Activated B cell treated with CpG ODN at 0.5 μM for 24 hours (primary cell): ENCODE results near the gene MIEF1. TPM values are rescaled to one million over a fixed set of nuclear protein-coding genes. Genes with fewer than 3 reads are reported as not detected.
A peak's percentile ranks its signal among the peaks of the same experiment; 100 is the strongest.

Experiments used
- ATAC-seq: fragments of 200-7000 bp; cut with Tn5 transposase; one replicate; pipeline ENCODE4 v1.10.0; 2021; ENCODE audit warnings: low read depth, mild to moderate bottlenecking, moderate library complexity
- CTCF ChIA-PET: fragments of 350-600 bp; sonication (Branson Sonifier 250); formaldehyde crosslinking; loops from one replicate; lab custom pipeline; 2021; ENCODE audit warnings: antibody characterized with exemption; lab: Charles Lee
- POLR2A ChIA-PET: fragments of 350-600 bp; sonication (Branson Sonifier 250); formaldehyde crosslinking; loops from one replicate; lab custom pipeline; 2021; ENCODE audit warnings: antibody characterized with exemption; lab: Charles Lee
- DNase-seq: peaks from one replicate; pipeline ENCODE4 v3.0.0; 2022
- H3K27ac Mint-ChIP-seq: one replicate; pipeline ENCODE4 v1.8.0; 2020; ENCODE audit warnings: mixed read lengths
- H3K27me3 Mint-ChIP-seq: one replicate; pipeline ENCODE4 v1.8.0; 2021; ENCODE audit warnings: mixed read lengths
- H3K36me3 Mint-ChIP-seq: one replicate; pipeline ENCODE4 v1.8.0; 2021; ENCODE audit warnings: low read depth, mixed read lengths
- H3K4me1 Mint-ChIP-seq: one replicate; pipeline ENCODE4 v1.8.0; 2021; ENCODE audit warnings: mixed read lengths
- H3K4me3 Mint-ChIP-seq: one replicate; pipeline ENCODE4 v1.8.0; 2020; ENCODE audit warnings: mild to moderate bottlenecking, mixed read lengths
- H3K9me3 Mint-ChIP-seq: one replicate; pipeline ENCODE4 v1.8.0; 2020; ENCODE audit warnings: mixed read lengths
- intact Hi-C: fragments of 100-400 bp; cut with micrococcal nuclease; formaldehyde crosslinking; loops from one replicate; pipeline ENCODE4 v1.15.1; 2024
- total RNA-seq: library from RNA; stranded (reverse); gene quantifications from 2 replicates; pipeline ENCODE4 v1.2.3, GENCODE V29; 2022
- TF ChIP-seq, protein P1 (sequence below): fragments of 200-600 bp; IDR thresholded peaks from one replicate; pipeline ENCODE4 v1.8.0; 2022; ENCODE audit warnings: antibody characterized with exemption, mild to moderate bottlenecking

MIEF1 gene
- total RNA-seq, 1 donor from 2014 or later = 41.3 TPM

DNA sequence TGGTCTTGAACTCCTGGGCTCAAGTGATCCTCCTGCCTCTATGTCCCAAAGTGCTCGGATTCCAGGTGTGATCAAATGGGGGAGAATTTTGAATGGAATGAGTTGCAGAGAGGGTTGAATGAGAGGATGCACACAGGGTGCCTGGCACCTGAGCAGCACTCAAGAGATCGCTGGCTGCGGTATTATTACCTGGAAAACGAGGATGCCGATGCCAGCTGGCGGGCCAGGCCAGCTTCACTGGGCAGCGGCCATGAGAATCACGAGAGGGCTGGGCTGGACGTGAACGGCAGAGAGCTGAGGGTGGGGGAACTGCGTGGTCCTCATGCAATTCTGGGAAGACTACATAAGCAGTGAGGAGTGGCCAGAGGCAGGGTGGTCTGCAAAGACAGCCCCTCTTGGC, 42.4 kb upstream of the MIEF1 start:
- H3K4me3 Mint-ChIP-seq = no peak overlapping the region
- H3K27me3 Mint-ChIP-seq = peaks cover 3% of the 10 kb centered on the region
- H3K36me3 Mint-ChIP-seq = peaks cover 13% of the 10 kb centered on the region
- peaks cover 71% of the 10 kb centered on the region for H3K4me1 Mint-ChIP-seq
- POLR2A ChIA-PET = interaction anchor here (0.6 to 3.5 kb wide), 3 partner anchors 8 to 12 kb away, joined by 7 to 44 read pairs (median 15); no protein-coding TSS in a partner anchor
- TF ChIP-seq, protein P1, sequence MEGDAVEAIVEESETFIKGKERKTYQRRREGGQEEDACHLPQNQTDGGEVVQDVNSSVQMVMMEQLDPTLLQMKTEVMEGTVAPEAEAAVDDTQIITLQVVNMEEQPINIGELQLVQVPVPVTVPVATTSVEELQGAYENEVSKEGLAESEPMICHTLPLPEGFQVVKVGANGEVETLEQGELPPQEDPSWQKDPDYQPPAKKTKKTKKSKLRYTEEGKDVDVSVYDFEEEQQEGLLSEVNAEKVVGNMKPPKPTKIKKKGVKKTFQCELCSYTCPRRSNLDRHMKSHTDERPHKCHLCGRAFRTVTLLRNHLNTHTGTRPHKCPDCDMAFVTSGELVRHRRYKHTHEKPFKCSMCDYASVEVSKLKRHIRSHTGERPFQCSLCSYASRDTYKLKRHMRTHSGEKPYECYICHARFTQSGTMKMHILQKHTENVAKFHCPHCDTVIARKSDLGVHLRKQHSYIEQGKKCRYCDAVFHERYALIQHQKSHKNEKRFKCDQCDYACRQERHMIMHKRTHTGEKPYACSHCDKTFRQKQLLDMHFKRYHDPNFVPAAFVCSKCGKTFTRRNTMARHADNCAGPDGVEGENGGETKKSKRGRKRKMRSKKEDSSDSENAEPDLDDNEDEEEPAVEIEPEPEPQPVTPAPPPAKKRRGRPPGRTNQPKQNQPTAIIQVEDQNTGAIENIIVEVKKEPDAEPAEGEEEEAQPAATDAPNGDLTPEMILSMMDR = no peak
- H3K27ac Mint-ChIP-seq = peak overlapping the region; percentile 35
- no peak for DNase-seq
- no peaks in the 10 kb centered on the region for H3K9me3 Mint-ChIP-seq
- intact Hi-C loops = no loop called here
- CTCF ChIA-PET = interaction anchor here (1.5 kb wide), 1 partner anchor 34 kb away, joined by 3 read pairs; no protein-coding TSS in a partner anchor
- ATAC-seq = no peak

DNA sequence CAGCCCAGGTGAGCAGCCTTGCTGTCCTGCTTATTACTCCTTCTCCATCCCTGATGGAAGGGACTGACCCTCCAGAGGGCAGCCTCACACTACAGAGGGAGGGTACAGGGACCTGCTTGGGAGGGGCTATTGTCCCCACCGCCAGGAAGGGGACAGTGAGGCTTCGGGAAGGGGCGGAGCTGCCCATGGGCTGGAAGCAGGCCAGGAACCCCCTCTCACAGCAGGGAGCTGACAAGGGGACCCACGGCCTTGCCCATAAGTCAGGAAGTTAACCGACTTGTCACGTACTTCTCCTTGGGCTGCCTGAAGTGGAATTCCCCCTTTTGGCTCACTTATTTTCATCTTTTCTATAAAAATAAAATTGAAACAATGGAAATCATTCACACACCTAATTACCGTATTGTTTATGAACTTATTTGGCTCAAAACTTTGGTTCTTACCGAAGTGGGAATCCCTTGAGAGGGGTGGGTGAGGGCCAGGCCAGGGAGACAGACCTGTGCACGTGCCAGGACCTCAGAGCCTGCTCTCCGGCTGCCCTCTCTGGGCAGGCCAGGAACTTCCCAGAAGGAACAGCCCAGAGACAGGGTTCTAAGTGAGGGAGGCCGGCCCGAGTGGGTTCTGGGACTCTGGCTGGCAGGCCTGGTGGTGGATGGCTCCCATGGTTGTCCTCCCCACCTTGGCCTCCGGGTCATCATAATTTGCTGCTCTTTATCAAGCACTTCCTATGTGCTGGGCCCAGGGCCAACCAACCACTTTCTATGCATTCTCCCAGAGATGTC, 39.5 kb upstream of the MIEF1 start:
- Mint-ChIP-seq H3K9me3 (no peaks in the 10 kb centered on the region), H3K36me3 (peaks cover 5% of the 10 kb centered on the region), H3K27ac (peak overlapping the region; percentile 70), H3K4me1 (peaks cover 86% of the 10 kb centered on the region), H3K4me3 (peak overlapping the region; percentile 32), H3K27me3 (peaks cover 3% of the 10 kb centered on the region)
- intact Hi-C loops = loop anchor here (1.0 kb wide), 1 partner anchor 9 kb away; no protein-coding TSS in a partner anchor
- POLR2A ChIA-PET = interaction anchor here (1.0 to 2.6 kb wide), 8 partner anchors 8 to 143 kb away, joined by 3 to 17 read pairs (median 5); partner anchors contain the start of genes ATF4 and RPL3
- no peak for DNase-seq
- ATAC-seq = peak; percentile 11
- CTCF ChIA-PET = no interaction called here
- TF ChIP-seq, protein P1 = no peak

DNA sequence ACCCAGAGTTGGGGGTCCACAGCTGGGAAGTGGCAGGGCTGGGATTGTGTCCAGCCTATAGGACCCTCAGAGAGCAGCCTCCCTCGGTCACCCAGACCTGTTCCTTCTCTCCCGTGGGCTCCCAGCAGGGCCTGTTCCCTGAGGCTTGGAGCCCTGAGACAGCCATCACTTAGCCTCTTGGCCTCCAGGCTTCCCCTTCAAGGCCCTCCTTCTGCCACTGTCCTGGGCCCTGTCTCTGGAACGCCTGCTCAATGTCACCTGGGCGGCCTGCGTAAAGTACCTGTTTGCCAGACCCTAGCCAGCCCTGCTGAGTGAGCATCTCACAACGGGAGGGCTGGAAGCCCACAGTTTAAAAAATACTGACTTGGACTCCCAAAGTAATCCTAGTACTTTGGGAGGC, 38.8 kb upstream of the MIEF1 start:
- CTCF ChIA-PET = no interaction called here
- intact Hi-C loops = no loop called here
- peak overlapping the region; percentile 55 for H3K4me3 Mint-ChIP-seq

DNA sequence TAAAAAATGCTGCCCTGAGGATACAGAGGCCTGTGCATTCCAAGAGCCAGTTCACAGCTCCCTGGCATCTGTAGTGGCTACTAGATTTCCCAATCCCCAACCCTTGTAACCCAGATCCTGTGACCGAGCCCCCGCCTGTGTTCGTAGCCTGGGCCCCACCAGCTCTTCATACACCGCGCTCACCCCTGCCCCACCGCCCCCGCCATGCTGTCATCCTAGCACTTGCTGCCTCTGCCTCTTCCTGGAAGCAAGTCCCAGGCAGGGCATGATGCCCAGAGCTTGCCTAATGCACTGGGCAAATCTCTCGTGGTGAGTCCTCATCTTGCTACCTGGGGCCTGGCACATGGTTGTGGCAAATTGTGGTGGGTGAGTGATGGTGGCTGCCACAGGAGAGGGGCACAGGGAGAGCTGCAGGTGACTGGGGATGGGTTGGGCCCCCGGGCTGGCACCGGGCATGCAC, 38.1 kb upstream of the MIEF1 start:
- Mint-ChIP-seq H3K9me3 (no peaks in the 10 kb centered on the region), H3K4me1 (peaks cover 90% of the 10 kb centered on the region), H3K27ac (peak overlapping the region; percentile 70), H3K27me3 (no peaks in the 10 kb centered on the region), H3K4me3 (no peak overlapping the region), H3K36me3 (peaks cover 3% of the 10 kb centered on the region)
- DNase-seq (no peak), ATAC-seq (no peak)
- TF ChIP-seq, protein P1 = no peak
- intact Hi-C loops = loop anchor here (2.0 kb wide), 1 partner anchor 65 kb away; the partner anchor contains the start of gene TAB1
- ChIA-PET POLR2A (interaction anchor here (0.6 to 3.4 kb wide), 12 partner anchors 8 to 120 kb away, joined by 3 to 38 read pairs (median 4); partner anchors contain the start of gene TAB1), CTCF (interaction anchor here (1.1 kb wide), 1 partner anchor 17 kb away, joined by 5 read pairs; no protein-coding TSS in a partner anchor)

More for the DNA sequence above, 38.8 kb upstream of the MIEF1 start:
- Mint-ChIP-seq H3K27me3 (peaks cover 3% of the 10 kb centered on the region), H3K27ac (peak overlapping the region; percentile 70), H3K9me3 (no peaks in the 10 kb centered on the region), H3K4me1 (peaks cover 88% of the 10 kb centered on the region), H3K36me3 (peaks cover 5% of the 10 kb centered on the region)
- DNase-seq (no peak), ATAC-seq (no peak)
- POLR2A ChIA-PET = interaction anchor here (0.8 to 3.4 kb wide), 7 partner anchors 9 to 64 kb away, joined by 3 to 38 read pairs (median 5); partner anchors contain the start of gene TAB1
- TF ChIP-seq, protein P1 = no peak
